K562 (cell line): ENCODE measurements around the gene WDR91. TPM values are rescaled to one million over a fixed set of nuclear protein-coding genes. Genes with fewer than 3 reads are reported as not detected.

Experiments
- BDP1 ChIP-seq: IDR thresholded peaks from 3 replicates; pipeline ENCODE4 v1.6.1; 2011; ENCODE audit not compliant: insufficient read length, insufficient read depth
- CBX3 ChIP-seq, 2 experiments: IDR thresholded peaks; 1 replicate in 1 of 2; 2 replicates in 1 of 2; pipeline ENCODE4 v1.6.1; 2012; ENCODE audit warnings: inconsistent platforms in 2 of 2, low read length in 2 of 2, borderline replicate concordance in 1 of 2, control low read depth in 1 of 2
- CEBPB ChIP-seq: fragments of 450-650 bp; IDR thresholded peaks from 2 replicates; pipeline ENCODE4 v1.6.1; 2016; ENCODE audit warnings: missing genetic modification characterization, missing compliant biosample characterization
- CEBPG ChIP-seq, 3 experiments: fragments of 200-800 bp in 1 of 3; sonication (Bioruptor generic) in 1 of 3; sonication (generic) in 1 of 3; formaldehyde crosslinking in 1 of 3; IDR thresholded peaks in 2 of 3; conservative IDR thresholded peaks in 1 of 3; 2 replicates each; pipeline versions ENCODE4 v1.6.1 to v1.8.0; 2016 to 2022; ENCODE audit warnings: missing compliant biosample characterization in 2 of 3, missing genetic modification characterization in 2 of 3, mild to moderate bottlenecking in 1 of 3, missing genetic modification reagents in 1 of 3
- FOXJ2 ChIP-seq: fragments of 200-800 bp; sonication (Bioruptor generic); IDR thresholded peaks from 2 replicates; pipeline ENCODE4 v1.6.1; 2016; ENCODE audit warnings: missing genetic modification characterization, missing compliant biosample characterization
- KHSRP ChIP-seq: fragments of 450-650 bp; IDR thresholded peaks from 2 replicates; pipeline ENCODE4 v1.6.1; 2017
- LCOR ChIP-seq: sonication (generic); formaldehyde crosslinking; IDR thresholded peaks from 2 replicates; pipeline ENCODE4 v1.8.0; 2022; ENCODE audit warnings: mild to moderate bottlenecking, missing genetic modification reagents
- PPARD ChIP-seq: fragments of 250-450 bp; sonication (Bioruptor Pico); IDR thresholded peaks from 2 replicates; pipeline ENCODE4 v1.8.0; 2022; ENCODE audit warnings: inconsistent platforms, mild to moderate bottlenecking, moderate library complexity
- PRPF4 ChIP-seq: fragments of 200-400 bp; formaldehyde crosslinking; IDR thresholded peaks from one replicate; pipeline ENCODE4 v1.6.1; 2017; ENCODE audit warnings: low read length, low read depth, mild to moderate bottlenecking; ENCODE audit not compliant: insufficient read depth, poor library complexity, severe bottlenecking
- RBBP5 ChIP-seq: fragments of 200-600 bp; sonication (generic); IDR thresholded peaks from 2 replicates; pipeline ENCODE4 v1.6.1; 2012; ENCODE audit warnings: borderline replicate concordance, mild to moderate bottlenecking, low read length, control low read depth, inconsistent platforms; ENCODE audit not compliant: insufficient read depth, poor library complexity, severe bottlenecking
- SMARCC2 ChIP-seq: fragments of 450-650 bp; IDR thresholded peaks from 2 replicates; pipeline ENCODE4 v1.6.1; 2017; ENCODE audit warnings: antibody characterized with exemption, moderate library complexity, mild to moderate bottlenecking, low read depth
- ZKSCAN3 ChIP-seq: fragments of 250-450 bp; sonication (Bioruptor Pico); IDR thresholded peaks from 2 replicates; pipeline ENCODE4 v1.4.0; 2020
- ZNF695 ChIP-seq: fragments of 450-650 bp; formaldehyde crosslinking; IDR thresholded peaks from 2 replicates; pipeline ENCODE4 v1.4.0; 2020; ENCODE audit warnings: mild to moderate bottlenecking, moderate library complexity
- ZSCAN29 ChIP-seq: fragments of 450-650 bp; IDR thresholded peaks from 2 replicates; pipeline ENCODE4 v1.6.1; 2017
- polyA plus RNA-seq, 8 experiments: library from polyadenylated mRNA; depleted of rRNA in 4 of 8; stranded (reverse) in 5 of 8; unstranded in 3 of 8; fragments of >200 nt; fragmentation: Nextera tagmentation in 2 of 8; fragmentation: Illumina TruSeq in 1 of 8; extraction: Ambion mirVana in 2 of 8; extraction: Trizol in 1 of 8; gene quantifications; 2 replicates each; pipeline versions ENCODE4 v1.2.1 to v1.2.3, GENCODE V29; 2011 to 2014; ENCODE audit warnings: inconsistent platforms in 1 of 8, missing spikeins in 1 of 8
- total RNA-seq, 7 experiments: library from RNA; depleted of rRNA in 6 of 7; stranded (reverse); fragments of >200 nt in 6 of 7; fragmentation: Illumina TruSeq in 2 of 7; extraction: Trizol in 2 of 7; gene quantifications; 2 replicates each; pipeline versions ENCODE4 v1.2.1 to v1.2.3, GENCODE V29; 2011 to 2021; ENCODE audit warnings: low replicate concordance in 1 of 7
- TF ChIP-seq, protein P1 (sequence below), 2 experiments: fragments of 450-650 bp; formaldehyde crosslinking in 1 of 2; IDR thresholded peaks; 2 replicates each; pipeline versions ENCODE4 v1.4.0 to v1.6.1; 2014 to 2020; ENCODE audit warnings: mild to moderate bottlenecking in 2 of 2, borderline replicate concordance in 1 of 2, low read depth in 1 of 2
- TF ChIP-seq, protein P2 (sequence below), 2 experiments: IDR thresholded peaks; 2 replicates each; pipeline ENCODE4 v1.6.1; 2012; ENCODE audit warnings: improper control_type of control experiment in 2 of 2, low read depth in 2 of 2, low read length in 2 of 2, borderline replicate concordance in 1 of 2

The WDR91 gene
- total and polyA plus RNA-seq, 9 of the 15 experiments (the other 6 are each of a cell fraction or from before 2014, with no cell fraction given): 1.9 to 18.2 (median 9.8) TPM

DNA sequence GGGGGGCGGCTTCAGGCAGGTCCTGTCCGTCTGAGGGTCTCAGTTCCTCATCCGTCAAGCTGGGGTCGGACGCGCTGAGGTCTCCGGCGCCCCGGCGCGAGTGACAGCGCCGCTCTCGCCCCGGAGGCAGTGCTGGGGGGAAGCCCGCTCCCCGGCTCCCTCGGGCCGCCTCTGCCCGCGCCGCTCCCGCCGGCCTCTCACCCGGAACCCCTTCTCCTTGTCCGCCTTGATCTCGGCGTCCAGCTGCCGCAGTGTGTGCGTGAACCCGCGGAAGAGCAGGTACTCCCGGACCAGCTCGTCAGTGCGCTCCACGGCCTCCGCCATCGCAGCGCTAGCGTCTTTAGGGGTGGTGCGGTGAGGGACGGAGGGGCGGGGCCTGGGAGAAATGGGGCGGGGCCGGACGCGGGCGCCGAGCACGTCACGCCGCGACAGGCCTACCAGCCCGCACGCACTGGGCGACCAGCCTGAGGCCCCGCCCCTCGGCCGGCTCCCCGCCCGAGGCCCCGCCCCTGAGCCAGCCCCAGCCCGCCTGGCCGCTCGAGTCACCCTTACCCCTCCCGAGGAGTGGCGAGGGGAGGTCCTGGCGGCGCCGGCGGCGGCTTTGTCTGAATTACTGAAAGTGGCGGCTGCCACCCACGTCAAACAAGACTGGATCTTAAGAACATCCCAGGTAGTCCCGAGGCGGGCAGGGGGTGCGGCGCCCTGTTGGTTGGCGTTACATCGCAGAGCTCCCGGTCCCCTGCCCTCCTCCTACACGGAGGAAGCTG, at the start of gene WDR91 (continued):
- TF ChIP-seq, protein P1, sequence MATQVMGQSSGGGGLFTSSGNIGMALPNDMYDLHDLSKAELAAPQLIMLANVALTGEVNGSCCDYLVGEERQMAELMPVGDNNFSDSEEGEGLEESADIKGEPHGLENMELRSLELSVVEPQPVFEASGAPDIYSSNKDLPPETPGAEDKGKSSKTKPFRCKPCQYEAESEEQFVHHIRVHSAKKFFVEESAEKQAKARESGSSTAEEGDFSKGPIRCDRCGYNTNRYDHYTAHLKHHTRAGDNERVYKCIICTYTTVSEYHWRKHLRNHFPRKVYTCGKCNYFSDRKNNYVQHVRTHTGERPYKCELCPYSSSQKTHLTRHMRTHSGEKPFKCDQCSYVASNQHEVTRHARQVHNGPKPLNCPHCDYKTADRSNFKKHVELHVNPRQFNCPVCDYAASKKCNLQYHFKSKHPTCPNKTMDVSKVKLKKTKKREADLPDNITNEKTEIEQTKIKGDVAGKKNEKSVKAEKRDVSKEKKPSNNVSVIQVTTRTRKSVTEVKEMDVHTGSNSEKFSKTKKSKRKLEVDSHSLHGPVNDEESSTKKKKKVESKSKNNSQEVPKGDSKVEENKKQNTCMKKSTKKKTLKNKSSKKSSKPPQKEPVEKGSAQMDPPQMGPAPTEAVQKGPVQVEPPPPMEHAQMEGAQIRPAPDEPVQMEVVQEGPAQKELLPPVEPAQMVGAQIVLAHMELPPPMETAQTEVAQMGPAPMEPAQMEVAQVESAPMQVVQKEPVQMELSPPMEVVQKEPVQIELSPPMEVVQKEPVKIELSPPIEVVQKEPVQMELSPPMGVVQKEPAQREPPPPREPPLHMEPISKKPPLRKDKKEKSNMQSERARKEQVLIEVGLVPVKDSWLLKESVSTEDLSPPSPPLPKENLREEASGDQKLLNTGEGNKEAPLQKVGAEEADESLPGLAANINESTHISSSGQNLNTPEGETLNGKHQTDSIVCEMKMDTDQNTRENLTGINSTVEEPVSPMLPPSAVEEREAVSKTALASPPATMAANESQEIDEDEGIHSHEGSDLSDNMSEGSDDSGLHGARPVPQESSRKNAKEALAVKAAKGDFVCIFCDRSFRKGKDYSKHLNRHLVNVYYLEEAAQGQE (IDR thresholded peaks at IDR 0.05; ENCODE audit: borderline replicate concordance): no peak
- TF ChIP-seq, protein P1 (CRISPR knock-in tag; IDR thresholded peaks at IDR 0.05; ENCODE audit: low read depth): peak; percentile 76; the same call in 1 of the 2 replicates
- TF ChIP-seq ZNF695 (CRISPR knock-in tag) (no peak), ZKSCAN3 (CRISPR knock-in tag) (no peak), PRPF4 (no peak), CEBPB (tag) (no peak), KHSRP (no peak), CEBPG (CRISPR knock-in tag; IDR thresholded peaks at IDR 0.05) (peak; percentile 23; the same call in 1 of the 2 replicates), CEBPG (tag; conservative IDR thresholded peaks at IDR 0.05 in 1 of 2, IDR thresholded peaks at IDR 0.05 in 1 of 2) (no peak), CBX3 (IDR thresholded peaks at IDR 0.05; ENCODE audit: borderline replicate concordance in 1 of 2, low read length in 2 of 2) (no peak), BDP1 (no peak), PPARD (CRISPR knock-in tag) (no peak), RBBP5 (peak; percentile 98), SMARCC2 (no peak), LCOR (CRISPR knock-in tag) (peak; percentile 59), FOXJ2 (tag) (no peak), ZSCAN29 (no peak)
- TF ChIP-seq, protein P2, sequence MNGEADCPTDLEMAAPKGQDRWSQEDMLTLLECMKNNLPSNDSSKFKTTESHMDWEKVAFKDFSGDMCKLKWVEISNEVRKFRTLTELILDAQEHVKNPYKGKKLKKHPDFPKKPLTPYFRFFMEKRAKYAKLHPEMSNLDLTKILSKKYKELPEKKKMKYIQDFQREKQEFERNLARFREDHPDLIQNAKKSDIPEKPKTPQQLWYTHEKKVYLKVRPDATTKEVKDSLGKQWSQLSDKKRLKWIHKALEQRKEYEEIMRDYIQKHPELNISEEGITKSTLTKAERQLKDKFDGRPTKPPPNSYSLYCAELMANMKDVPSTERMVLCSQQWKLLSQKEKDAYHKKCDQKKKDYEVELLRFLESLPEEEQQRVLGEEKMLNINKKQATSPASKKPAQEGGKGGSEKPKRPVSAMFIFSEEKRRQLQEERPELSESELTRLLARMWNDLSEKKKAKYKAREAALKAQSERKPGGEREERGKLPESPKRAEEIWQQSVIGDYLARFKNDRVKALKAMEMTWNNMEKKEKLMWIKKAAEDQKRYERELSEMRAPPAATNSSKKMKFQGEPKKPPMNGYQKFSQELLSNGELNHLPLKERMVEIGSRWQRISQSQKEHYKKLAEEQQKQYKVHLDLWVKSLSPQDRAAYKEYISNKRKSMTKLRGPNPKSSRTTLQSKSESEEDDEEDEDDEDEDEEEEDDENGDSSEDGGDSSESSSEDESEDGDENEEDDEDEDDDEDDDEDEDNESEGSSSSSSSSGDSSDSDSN (IDR thresholded peaks at IDR 0.05; ENCODE audit: borderline replicate concordance in 1 of 2, low read depth in 2 of 2, low read length in 2 of 2): peak; percentile 26 to 83; a peak in 2 of 4 replicates
